Measurements from ENCODE around the gene IQSEC1. TPM values are rescaled to one million over a fixed set of nuclear protein-coding genes. Genes with fewer than 3 reads are reported as not detected.

Gene IQSEC1
- polyA plus RNA-seq, 2 of the 4 experiments (the other 2 are of a cell fraction) = 3.7 to 10.7 TPM

- H3K4me3 ChIP-seq = no peak overlapping the region
- no peak for DNase-seq (ENCODE audit: low read depth in 1 of 2, low spot score in 1 of 2)
- ChIA-PET CTCF (interaction anchor here (1.2 to 10.6 kb wide), 4 partner anchors 10 to 124 kb away, joined by 3 to 90 read pairs (median 3); no protein-coding TSS in a partner anchor), POLR2A (no interaction called here)
- H3K4me1 ChIP-seq = peaks cover 7% of the 10 kb centered on the region; the same call in 2 of the 3 replicates
- H3K4me2 ChIP-seq = no peak overlapping the region
- ATAC-seq = no peak
- WGBS (ENCODE audit: missing lambda C conversion rate) = 61% methylated on average over 9 of the region's 9 CpGs
- H3K27ac ChIP-seq = no peak overlapping the region
- TF ChIP-seq POLR2AphosphoS2 (conservative IDR thresholded peaks at IDR 0.05; ENCODE audit: low read length) (no peak), CBX8 (IDR thresholded peaks at IDR 0.05) (no peak), MYC (IDR thresholded peaks at IDR 0.05; ENCODE audit: borderline replicate concordance, low read length) (no peak), FOSB (CRISPR knock-in tag; IDR thresholded peaks at IDR 0.05) (no peak), CHD4 (IDR thresholded peaks at IDR 0.05; ENCODE audit: borderline replicate concordance) (no peak), CHD2 (IDR thresholded peaks at IDR 0.05; ENCODE audit: low read length, partially characterized antibody) (no peak), TP53 (CRISPR knock-in tag; IDR thresholded peaks at IDR 0.05) (no peak), MAFK (IDR thresholded peaks at IDR 0.05; ENCODE audit: partially characterized antibody) (no peak)
- FAIRE-seq = no peak
- H3K9me3 ChIP-seq = peaks cover under 1% of the 10 kb centered on the region; the same call in 1 of the 3 replicates
Measured at GRCh38 chr3:12870942-12871341, 202.3 kb downstream of the IQSEC1 start.

GRCh38 chr3:12869035-12869621 lies 204.1 kb downstream of the IQSEC1 start:
- H3K4me2 ChIP-seq = no peak overlapping the region; the same call in 1 of the 3 replicates
- H3K27ac ChIP-seq = no peak overlapping the region
- H3K9me3 ChIP-seq = peaks cover 10% of the 10 kb centered on the region; the same call in 2 of the 3 replicates
- peaks cover 4% of the 10 kb centered on the region; the same call in 2 of the 3 replicates for H3K4me1 ChIP-seq
- FAIRE-seq = no peak
- H3K4me3 ChIP-seq = no peak overlapping the region
- CTCF ChIA-PET = interaction anchor here (0.6 to 2.4 kb wide), 13 partner anchors 7 to 566 kb away, joined by 3 to 17 read pairs (median 5); no protein-coding TSS in a partner anchor
- 53% methylated on average over 15 of the region's 28 CpGs for WGBS (ENCODE audit: missing lambda C conversion rate)
- DNase-seq (ENCODE audit: low read depth in 1 of 2, low spot score in 1 of 2) = peak in 1 of 2 experiments; percentile 15
- ATAC-seq = peak; percentile 40 to 63; a peak in 5 of 6 replicates
- POLR2A ChIA-PET = no interaction called here
- TF ChIP-seq MAZ (IDR thresholded peaks at IDR 0.05; ENCODE audit: borderline replicate concordance, low read depth, low read length) (no peak), RAD21 (conservative IDR thresholded peaks at IDR 0.05 in 1 of 2, IDR thresholded peaks at IDR 0.05 in 1 of 2) (no peak), JUNB (IDR thresholded peaks at IDR 0.05) (no peak), ZNF302 (CRISPR knock-in tag; IDR thresholded peaks at IDR 0.05) (no peak), FOSB (CRISPR knock-in tag; IDR thresholded peaks at IDR 0.05) (no peak), PHF8 (IDR thresholded peaks at IDR 0.05; ENCODE audit: borderline replicate concordance, low read depth) (no peak), BHLHE40 (IDR thresholded peaks at IDR 0.05; ENCODE audit: low read depth, low read length) (no peak), SMC3 (IDR thresholded peaks at IDR 0.05) (no peak), TFCP2L1 (CRISPR knock-in tag; IDR thresholded peaks at IDR 0.05) (no peak), NPAS2 (CRISPR knock-in tag; IDR thresholded peaks at IDR 0.05; ENCODE audit: borderline replicate concordance) (no peak), ZC3H11A (IDR thresholded peaks at IDR 0.05) (no peak), ZFP36 (IDR thresholded peaks at IDR 0.05; ENCODE audit: borderline replicate concordance, partially characterized antibody) (no peak)

GRCh38 chr3:12868039-12869034 lies 204.9 kb downstream of the IQSEC1 start:
- Histone ChIP-seq H3K4me1 (peaks cover 4% of the 10 kb centered on the region; the same call in 2 of the 3 replicates), H3K4me3 (no peak overlapping the region), H3K27ac (no peak overlapping the region), H3K4me2 (peak overlapping the region; percentile 67), H3K9me3 (peaks cover 10% of the 10 kb centered on the region; the same call in 2 of the 3 replicates)
- 62% methylated on average over 43 of the region's 45 CpGs for WGBS (ENCODE audit: missing lambda C conversion rate)
- ATAC-seq (peak; percentile 95 to 97), FAIRE-seq (no peak), DNase-seq (ENCODE audit: low read depth in 1 of 2, low spot score in 1 of 2) (peak; percentile 85 to 88)
- ChIA-PET POLR2A (interaction anchor here (0.8 kb wide), 1 partner anchor 26 kb away, joined by 3 read pairs; no protein-coding TSS in a partner anchor), CTCF (interaction anchor here (0.7 to 3.1 kb wide), 22 partner anchors 10 to 203 kb away, joined by 3 to 19 read pairs (median 5); partner anchors contain the start of gene RPL32)
- no peak for TF ChIP-seq CBX8 (IDR thresholded peaks at IDR 0.05)
- no peak for TF ChIP-seq HOXA7 (CRISPR knock-in tag; IDR thresholded peaks at IDR 0.05)
- no peak for TF ChIP-seq NFE2L2 (conservative IDR thresholded peaks at IDR 0.05; ENCODE audit: low read length)
- peak; percentile 78 for TF ChIP-seq SMC3 (IDR thresholded peaks at IDR 0.05)
- TF ChIP-seq KDM5A (IDR thresholded peaks at IDR 0.05) = no peak
- no peak for TF ChIP-seq HMGXB4 (CRISPR knock-in tag; IDR thresholded peaks at IDR 0.05; ENCODE audit: borderline replicate concordance)
- TF ChIP-seq NPAS2 (CRISPR knock-in tag; IDR thresholded peaks at IDR 0.05; ENCODE audit: borderline replicate concordance) = no peak
- TF ChIP-seq CTCF (IDR thresholded peaks at IDR 0.05) = peak; percentile 87
- no peak for TF ChIP-seq GATA3 (IDR thresholded peaks at IDR 0.05; ENCODE audit: borderline replicate concordance)
- TF ChIP-seq HDAC2 (IDR thresholded peaks at IDR 0.05) = no peak
- TF ChIP-seq MAFK (IDR thresholded peaks at IDR 0.05; ENCODE audit: partially characterized antibody) = peak; percentile 72
- peak; percentile 80 to 87 for TF ChIP-seq RAD21 (conservative IDR thresholded peaks at IDR 0.05 in 1 of 2, IDR thresholded peaks at IDR 0.05 in 1 of 2)
- TF ChIP-seq POLR2AphosphoS2 (conservative IDR thresholded peaks at IDR 0.05; ENCODE audit: low read length) = no peak
- no peak for TF ChIP-seq MAZ (IDR thresholded peaks at IDR 0.05; ENCODE audit: borderline replicate concordance, low read depth, low read length)
- TF ChIP-seq MYC (IDR thresholded peaks at IDR 0.05; ENCODE audit: borderline replicate concordance, low read length) = no peak

Data from A549 (cell line).